Upper lobe of left lung (tissue), 6 donors: ENCODE results near the gene RILP. TPM values are rescaled to one million over a fixed set of nuclear protein-coding genes. Genes with fewer than 3 reads are reported as not detected.

Experiments used
- ATAC-seq, 2 donors: fragments of 200-7000 bp; cut with Tn5 transposase; one replicate each; pipeline ENCODE4 v1.9.1; 2022; ENCODE audit warnings: mild to moderate bottlenecking in 2 of 2, moderate library complexity in 2 of 2; ENCODE audit not compliant: low FRiP score in 2 of 2
- DNase-seq, 2 donors: peaks; one replicate each; pipeline ENCODE4 v3.0.0-alpha.2; 2019 to 2020
- H3K27ac ChIP-seq, 4 donors: fragments of 200-600 bp; sonication (generic); one replicate each; pipeline ENCODE4 v1.5.1; 2016 to 2019
- H3K27me3 ChIP-seq, 4 donors: fragments of 200-600 bp; sonication (generic); one replicate each; pipeline ENCODE4 v1.5.1; 2017 to 2019
- H3K36me3 ChIP-seq, 4 donors: fragments of 200-600 bp; sonication (generic); one replicate each; pipeline ENCODE4 v1.5.1; 2016 to 2019
- H3K4me1 ChIP-seq, 4 donors: fragments of 200-600 bp; sonication (generic); one replicate each; pipeline ENCODE4 v1.5.1; 2018 to 2019
- H3K4me3 ChIP-seq, 4 donors: fragments of 200-600 bp; sonication (generic); one replicate each; pipeline ENCODE4 v1.5.1; 2017 to 2019; ENCODE audit warnings: mild to moderate bottlenecking in 2 of 4, moderate library complexity in 1 of 4
- H3K9me3 ChIP-seq, 4 donors: fragments of 200-600 bp; sonication (generic); one replicate each; pipeline ENCODE4 v1.5.1; 2018 to 2019
- CTCF ChIP-seq, 6 experiments: fragments of 450-650 bp in 4 of 6; fragments of 200-600 bp in 2 of 6; sonication (generic) in 2 of 6; IDR thresholded peaks; one replicate each; pipeline ENCODE4 v1.5.1; 2016 to 2019; ENCODE audit warnings: antibody characterized with exemption in 6 of 6
- EP300 ChIP-seq, 4 donors: sonication (generic); formaldehyde crosslinking; IDR thresholded peaks; one replicate each; pipeline ENCODE4 v1.5.1; 2017; ENCODE audit warnings: antibody characterized with exemption in 4 of 4, control low read depth in 2 of 4
- POLR2A ChIP-seq, 4 donors: fragments of 450-650 bp; IDR thresholded peaks; one replicate each; pipeline ENCODE4 v1.5.1; 2016 to 2017; ENCODE audit warnings: antibody characterized with exemption in 4 of 4, mild to moderate bottlenecking in 2 of 4
- POLR2AphosphoS5 ChIP-seq, 2 donors: sonication (generic); formaldehyde crosslinking; IDR thresholded peaks; one replicate each; pipeline ENCODE4 v1.5.1; 2017; ENCODE audit warnings: antibody characterized with exemption in 2 of 2
- WGBS, 2 donors: methylation state at CpG; one replicate each; pipeline ENCODE4 v1.1.5; 2017 to 2018; 5-methylcytosine and 5-hydroxymethylcytosine counted together
- total RNA-seq, 6 donors: library from RNA; depleted of rRNA in 4 of 6; stranded (reverse); fragments of >200 nt in 4 of 6; gene quantifications; one replicate each; pipeline versions ENCODE4 v1.1.0 to v1.2.1, GENCODE V29; 2016 to 2021
- donor health status: DM: no; HTN: no; CAD: no; lungs with moderate emphysema.
- donor health status: DM: no; HTN: yes; CAD: no; lungs with severe emphysema.

The RILP gene
- total RNA-seq, 6 donors from 2014 or later = 43.7 to 192 (median 85.4) TPM

GRCh38 chr17:1617620-1618174 lies 32.0 kb downstream of the RILP start:
- Histone ChIP-seq H3K4me1 (peaks cover 10 to 23% (median 19%) of the 10 kb centered on the region in 4 donors), H3K4me3 (no peak overlapping the region), H3K36me3 (peaks cover 2 to 47% (median 20%) of the 10 kb centered on the region in 4 donors), H3K27ac (peak overlapping the region; percentile 60 to 78 (median 72)), H3K27me3 (no peaks in the 10 kb centered on the region), H3K9me3 (no peaks in the 10 kb centered on the region)
- ATAC-seq = peak in 1 of 2 donors; percentile 88
- WGBS, 2 donors = 60 to 67% methylated on average over 17 to 20 of the region's 20 CpGs
- no peak for TF ChIP-seq EP300 (IDR thresholded peaks at IDR 0.05)
- TF ChIP-seq CTCF (IDR thresholded peaks at IDR 0.05) = no peak
- no peak for TF ChIP-seq POLR2A (IDR thresholded peaks at IDR 0.05)
- no peak for TF ChIP-seq POLR2AphosphoS5 (IDR thresholded peaks at IDR 0.05)
- DNase-seq = no peak

GRCh38 chr17:1616101-1616500 lies 33.6 kb downstream of the RILP start:
- DNase-seq = no peak
- ATAC-seq = no peak
- WGBS, 2 donors = 75 to 87% methylated on average over 12 of the region's 13 CpGs
- Histone ChIP-seq H3K9me3 (no peaks in the 10 kb centered on the region), H3K27me3 (no peaks in the 10 kb centered on the region), H3K4me3 (no peak overlapping the region), H3K27ac (peak overlapping the region in 1 of 4 donors; percentile 14), H3K4me1 (peaks cover 17 to 25% (median 24%) of the 10 kb centered on the region in 4 donors), H3K36me3 (peaks cover 0 to 47% (median 19%) of the 10 kb centered on the region in 4 donors)
- TF ChIP-seq CTCF (IDR thresholded peaks at IDR 0.05) (no peak), POLR2A (IDR thresholded peaks at IDR 0.05) (no peak), EP300 (IDR thresholded peaks at IDR 0.05) (no peak), POLR2AphosphoS5 (IDR thresholded peaks at IDR 0.05) (no peak)

GRCh38 chr17:1612400-1612799 lies 37.3 kb downstream of the RILP start:
- DNase-seq (no peak), ATAC-seq (no peak)
- Histone ChIP-seq H3K36me3 (peaks cover 0 to 36% (median 20%) of the 10 kb centered on the region in 4 donors), H3K4me3 (no peak overlapping the region), H3K27ac (peak overlapping the region; percentile 44 to 78 (median 72)), H3K9me3 (no peaks in the 10 kb centered on the region), H3K27me3 (no peaks in the 10 kb centered on the region), H3K4me1 (peaks cover 13 to 21% (median 17%) of the 10 kb centered on the region in 4 donors)
- TF ChIP-seq EP300 (IDR thresholded peaks at IDR 0.05) (no peak), POLR2AphosphoS5 (IDR thresholded peaks at IDR 0.05) (no peak), POLR2A (IDR thresholded peaks at IDR 0.05) (no peak), CTCF (IDR thresholded peaks at IDR 0.05) (no peak)
- 53 to 68% methylated on average over 11 to 13 of the region's 16 CpGs for WGBS, 2 donors

- Histone ChIP-seq H3K27ac (peak overlapping the region in 3 of 4 donors; percentile 44 to 78 (median 76)), H3K27me3 (no peaks in the 10 kb centered on the region), H3K4me1 (peaks cover 11 to 27% (median 15%) of the 10 kb centered on the region in 4 donors), H3K36me3 (peaks cover 0 to 36% (median 20%) of the 10 kb centered on the region in 4 donors), H3K9me3 (no peaks in the 10 kb centered on the region), H3K4me3 (no peak overlapping the region)
- peak in 1 of 2 donors; percentile 45 for ATAC-seq
- DNase-seq = no peak
- WGBS, 2 donors = 67 to 71% methylated on average over 10 of the region's 10 CpGs
- TF ChIP-seq CTCF (IDR thresholded peaks at IDR 0.05) (no peak), POLR2A (IDR thresholded peaks at IDR 0.05) (peak in 1 of 4 donors; percentile 18)
Observed at GRCh38 chr17:1611715-1612114, 38.0 kb downstream of the RILP start.

GRCh38 chr17:1608676-1609075 lies 41.0 kb downstream of the RILP start:
- Histone ChIP-seq H3K27me3 (no peaks in the 10 kb centered on the region), H3K4me3 (no peak overlapping the region), H3K36me3 (peaks cover 0 to 30% (median 6%) of the 10 kb centered on the region in 4 donors), H3K4me1 (peaks cover 16 to 49% (median 27%) of the 10 kb centered on the region in 4 donors), H3K27ac (peak overlapping the region in 2 of 4 donors; percentile 61 to 78), H3K9me3 (no peaks in the 10 kb centered on the region)
- 95 to 97% methylated on average over 7 of the region's 7 CpGs for WGBS, 2 donors
- no peak for TF ChIP-seq CTCF (IDR thresholded peaks at IDR 0.05)
- no peak for TF ChIP-seq POLR2A (IDR thresholded peaks at IDR 0.05)
- no peak for TF ChIP-seq EP300 (IDR thresholded peaks at IDR 0.05)
- no peak for TF ChIP-seq POLR2AphosphoS5 (IDR thresholded peaks at IDR 0.05)
- DNase-seq (no peak), ATAC-seq (no peak)
